Endothelial cell of umbilical vein (primary cell): ENCODE measurements around the gene DIAPH2.

ENCODE experiments used
- EZH2 ChIP-seq: IDR thresholded peaks from 2 replicates; pipeline ENCODE4 v1.6.1; 2012; ENCODE audit warnings: borderline replicate concordance, low read depth, mild to moderate bottlenecking, moderate library complexity, low read length, inconsistent platforms; ENCODE audit not compliant: severe bottlenecking
- GATA2 ChIP-seq: IDR thresholded peaks from 2 replicates; pipeline ENCODE4 v1.7.0; 2011; ENCODE audit warnings: low read depth, mild to moderate bottlenecking, moderate library complexity, mixed read lengths, low read length; ENCODE audit not compliant: insufficient read length, insufficient read depth
- POLR2A ChIP-seq: IDR thresholded peaks from 2 replicates; pipeline ENCODE4 v1.6.1; 2012; ENCODE audit warnings: low read depth, mild to moderate bottlenecking, control low read depth, low read length
- TF ChIP-seq, protein P1 (sequence below), 2 donors: IDR thresholded peaks; 1 replicate in 1 of 2; 2 replicates in 1 of 2; pipeline ENCODE4 v1.5.1; 2011; ENCODE audit warnings: low read length in 2 of 2, mild to moderate bottlenecking in 2 of 2, moderate library complexity in 2 of 2, control low read depth in 1 of 2, inconsistent platforms in 1 of 2, low read depth in 1 of 2; ENCODE audit not compliant: insufficient read depth in 1 of 2; ENCODE audit errors: extremely low read depth in 1 of 2

GRCh38 chrX:97401586-97402136 lies 717.0 kb downstream of the DIAPH2 start:
- TF ChIP-seq EZH2 = no peak
- no peak for TF ChIP-seq POLR2A
- TF ChIP-seq, protein P1, sequence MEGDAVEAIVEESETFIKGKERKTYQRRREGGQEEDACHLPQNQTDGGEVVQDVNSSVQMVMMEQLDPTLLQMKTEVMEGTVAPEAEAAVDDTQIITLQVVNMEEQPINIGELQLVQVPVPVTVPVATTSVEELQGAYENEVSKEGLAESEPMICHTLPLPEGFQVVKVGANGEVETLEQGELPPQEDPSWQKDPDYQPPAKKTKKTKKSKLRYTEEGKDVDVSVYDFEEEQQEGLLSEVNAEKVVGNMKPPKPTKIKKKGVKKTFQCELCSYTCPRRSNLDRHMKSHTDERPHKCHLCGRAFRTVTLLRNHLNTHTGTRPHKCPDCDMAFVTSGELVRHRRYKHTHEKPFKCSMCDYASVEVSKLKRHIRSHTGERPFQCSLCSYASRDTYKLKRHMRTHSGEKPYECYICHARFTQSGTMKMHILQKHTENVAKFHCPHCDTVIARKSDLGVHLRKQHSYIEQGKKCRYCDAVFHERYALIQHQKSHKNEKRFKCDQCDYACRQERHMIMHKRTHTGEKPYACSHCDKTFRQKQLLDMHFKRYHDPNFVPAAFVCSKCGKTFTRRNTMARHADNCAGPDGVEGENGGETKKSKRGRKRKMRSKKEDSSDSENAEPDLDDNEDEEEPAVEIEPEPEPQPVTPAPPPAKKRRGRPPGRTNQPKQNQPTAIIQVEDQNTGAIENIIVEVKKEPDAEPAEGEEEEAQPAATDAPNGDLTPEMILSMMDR (IDR thresholded peaks at IDR 0.05; ENCODE audit: extremely low read depth in 1 of 2, insufficient read depth in 1 of 2, low read depth in 1 of 2, low read length in 2 of 2) = no peak
- TF ChIP-seq GATA2 = no peak
